ENCODE data around the gene SDHAF1.

GRCh38 chr19:36027696-36028095 is 32.7 kb downstream of the SDHAF1 start:
- TF ChIP-seq CTCF (IDR thresholded peaks at IDR 0.05 in 4 of 5, conservative IDR thresholded peaks at IDR 0.05 in 1 of 5) (no peak), POLR2A (IDR thresholded peaks at IDR 0.05) (no peak)

All from gastrocnemius medialis (tissue), 4 donors.